ENCODE measurements around the gene C19orf25. TPM values are rescaled to one million over a fixed set of nuclear protein-coding genes. Genes with fewer than 3 reads are reported as not detected.

C19orf25 gene
- total RNA-seq, 1 experiment from 2014 or later, result 35.0 TPM

- no peak overlapping the region for H3K4me3 ChIP-seq (ENCODE audit: low read depth, low read length, poor library complexity, severe bottlenecking)
- no peaks in the 10 kb centered on the region for H3K36me3 ChIP-seq (ENCODE audit: insufficient read depth, low read length, poor library complexity, severe bottlenecking)
- no TSS peak for BruUV-seq (replicated peaks)
- peaks cover 9% of the 10 kb centered on the region for H3K4me1 ChIP-seq (ENCODE audit: insufficient read depth, low read length, poor library complexity, severe bottlenecking)
- CTCF ChIA-PET, result no interaction called here
- no peak for DNase-seq (ENCODE audit: low spot score)
- TF ChIP-seq CTCF (conservative IDR thresholded peaks at IDR 0.05; ENCODE audit: low read depth, low read length), result no peak
- no peak for TF ChIP-seq EZH2 (IDR thresholded peaks at IDR 0.05; ENCODE audit: borderline replicate concordance, low read depth, low read length, poor library complexity, severe bottlenecking)
- no peaks in the 10 kb centered on the region for H3K27me3 ChIP-seq (replicated peaks; ENCODE audit: insufficient read depth, low read depth, low read length, poor library complexity)
- POLR2A ChIA-PET (ENCODE audit: low non-redundant PET), result no interaction called here
- H3K27ac ChIP-seq (ENCODE audit: low read depth, low read length, poor library complexity, severe bottlenecking), result no peak overlapping the region
- no peaks in the 10 kb centered on the region for H3K9me3 ChIP-seq (ENCODE audit: low read depth, low read length, poor library complexity, severe bottlenecking)
- intact Hi-C loops (cut with micrococcal nuclease; ENCODE audit: unreplicated experiment), result no loop called here
These were observed 35.3 kb upstream of the C19orf25 start for GRCh38 chr19:1514295-1514661.

GRCh38 chr19:1513499-1514294 is 34.7 kb upstream of the C19orf25 start:
- Histone ChIP-seq H3K4me1 (ENCODE audit: insufficient read depth, low read length, poor library complexity, severe bottlenecking) (peaks cover 9% of the 10 kb centered on the region), H3K36me3 (ENCODE audit: insufficient read depth, low read length, poor library complexity, severe bottlenecking) (no peaks in the 10 kb centered on the region), H3K27me3 (replicated peaks; ENCODE audit: insufficient read depth, low read depth, low read length, poor library complexity) (no peaks in the 10 kb centered on the region), H3K27ac (ENCODE audit: low read depth, low read length, poor library complexity, severe bottlenecking) (no peak overlapping the region), H3K4me3 (ENCODE audit: low read depth, low read length, poor library complexity, severe bottlenecking) (peak overlapping the region; percentile 39), H3K9me3 (ENCODE audit: low read depth, low read length, poor library complexity, severe bottlenecking) (no peaks in the 10 kb centered on the region)
- CTCF ChIA-PET, result no interaction called here
- peak; percentile 65 for DNase-seq (ENCODE audit: low spot score)
- BruUV-seq (replicated peaks), result no TSS peak
- POLR2A ChIA-PET (ENCODE audit: low non-redundant PET), result no interaction called here
- intact Hi-C loops (cut with micrococcal nuclease; ENCODE audit: unreplicated experiment), result no loop called here
- no peak for TF ChIP-seq EZH2 (IDR thresholded peaks at IDR 0.05; ENCODE audit: borderline replicate concordance, low read depth, low read length, poor library complexity, severe bottlenecking)
- TF ChIP-seq CTCF (conservative IDR thresholded peaks at IDR 0.05; ENCODE audit: low read depth, low read length), result peak; percentile 76

- H3K27ac ChIP-seq (ENCODE audit: low read depth, low read length, poor library complexity, severe bottlenecking), result no peak within 1 kb of the TSS
- BruUV-seq (replicated peaks), result no TSS peak
- CTCF ChIA-PET, result no interaction called here
- H3K4me1 ChIP-seq (ENCODE audit: insufficient read depth, low read length, poor library complexity, severe bottlenecking), result peaks cover 9% of the 10 kb centered on the region
- POLR2A ChIA-PET (ENCODE audit: low non-redundant PET), result no interaction called here
- no peaks in the 10 kb centered on the region for H3K36me3 ChIP-seq (ENCODE audit: insufficient read depth, low read length, poor library complexity, severe bottlenecking)
- DNase-seq (ENCODE audit: low spot score), result no peak
- intact Hi-C loops (cut with micrococcal nuclease; ENCODE audit: unreplicated experiment), result no loop called here
- no peak for TF ChIP-seq EZH2 (IDR thresholded peaks at IDR 0.05; ENCODE audit: borderline replicate concordance, low read depth, low read length, poor library complexity, severe bottlenecking)
- no peak for TF ChIP-seq CTCF (conservative IDR thresholded peaks at IDR 0.05; ENCODE audit: low read depth, low read length)
- no peaks in the 10 kb centered on the region for H3K9me3 ChIP-seq (ENCODE audit: low read depth, low read length, poor library complexity, severe bottlenecking)
- H3K4me3 ChIP-seq (ENCODE audit: low read depth, low read length, poor library complexity, severe bottlenecking), result peak within 1 kb of the TSS; percentile 39
- H3K27me3 ChIP-seq (replicated peaks; ENCODE audit: insufficient read depth, low read depth, low read length, poor library complexity), result no peaks in the 10 kb centered on the region
These were observed 33.9 kb upstream of the C19orf25 start, which contains the start of gene ADAMTSL5 for GRCh38 chr19:1512671-1513498. Gene ADAMTSL5 (minus strand): TSS chr19:1513019. CDS start chr19:1510943, 2,076 bp downstream.
